ENCODE results near the gene SLC7A4. TPM values are rescaled to one million over a fixed set of nuclear protein-coding genes. Genes with fewer than 3 reads are reported as not detected.
A peak's percentile ranks its signal among the peaks of the same experiment; 100 is the strongest.

Gene SLC7A4
- total RNA-seq, 1 donor from 2014 or later: 0.93 TPM

DNA sequence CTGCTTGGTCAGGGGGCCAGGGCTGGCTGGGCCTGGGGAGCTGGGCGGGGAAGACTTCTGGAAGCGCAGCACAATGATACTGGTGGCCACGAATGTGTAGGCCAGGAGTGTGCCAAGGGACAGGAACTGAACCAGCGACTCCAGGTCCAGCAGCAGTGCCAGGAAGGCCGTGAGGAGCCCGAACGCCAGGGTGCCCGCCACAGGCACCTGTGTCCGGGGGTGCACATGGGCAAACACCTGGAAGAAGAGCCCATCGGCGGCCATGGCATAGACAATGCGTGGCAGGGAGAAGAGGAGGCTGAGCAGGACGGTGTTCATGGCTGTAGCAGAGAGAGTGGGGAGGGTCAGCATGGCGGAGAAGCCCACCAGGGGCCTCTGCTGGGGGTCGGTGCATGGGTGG lies 2.3 kb downstream of the SLC7A4 start:
- H3K4me3 Mint-ChIP-seq (ENCODE audit: unreplicated experiment): no peak overlapping the region
- no peak overlapping the region for H3K4me3 ChIP-seq (ENCODE audit: insufficient read depth, low read depth, low read length)
- DNase-seq (ENCODE audit: low read depth): no peak

DNA sequence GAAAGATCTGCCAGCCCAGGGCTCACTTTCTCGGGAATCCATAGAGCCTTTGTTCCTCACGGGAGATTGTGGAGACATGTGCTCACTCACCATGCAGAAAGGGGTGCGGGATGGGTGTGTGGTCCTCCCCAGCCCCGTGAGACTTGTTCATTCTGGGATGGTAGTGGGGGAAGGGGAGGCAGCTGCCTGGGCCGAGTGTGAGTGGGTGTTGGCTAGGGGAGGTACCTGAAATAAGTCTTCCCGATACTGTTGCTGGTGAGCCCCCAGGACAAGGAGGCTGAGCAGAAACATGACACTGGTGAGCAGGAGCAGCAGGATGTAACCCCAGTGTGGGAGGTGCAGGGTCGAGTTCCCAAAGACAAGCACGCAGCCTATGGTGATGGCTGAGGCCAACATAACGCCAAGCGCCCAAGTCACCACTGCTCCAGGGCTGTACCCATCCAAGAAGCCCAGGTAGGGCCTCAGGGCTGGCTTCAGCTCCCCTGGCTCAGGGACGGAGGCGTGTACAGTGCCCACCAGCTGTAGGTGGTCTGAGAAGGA lies 2.8 kb downstream of the SLC7A4 start:
- Histone ChIP-seq H3K4me3 (ENCODE audit: insufficient read depth, low read depth, low read length) (no peak overlapping the region), H4K20me1 (ENCODE audit: insufficient read depth, low read length) (no peaks in the 10 kb centered on the region), H3K9me3 (ENCODE audit: insufficient read depth, low read depth, low read length) (no peaks in the 10 kb centered on the region), H3K27me3 (ENCODE audit: insufficient read depth, low read length) (peaks cover 15% of the 10 kb centered on the region), H3K9ac (ENCODE audit: low read length) (no peak overlapping the region), H3K79me2 (ENCODE audit: insufficient read depth, low read length) (no peaks in the 10 kb centered on the region), H3K27ac (ENCODE audit: low read depth, low read length) (no peak overlapping the region), H2AFZ (ENCODE audit: low read depth, low read length) (no peak overlapping the region), H3K4me1 (ENCODE audit: insufficient read depth, low read length) (peaks cover 7% of the 10 kb centered on the region), H3K4me2 (ENCODE audit: low read length) (no peak overlapping the region), H3K36me3 (ENCODE audit: insufficient read depth, low read length) (no peaks in the 10 kb centered on the region)
- DNase-seq (ENCODE audit: low read depth) (no peak), FAIRE-seq (no peak)
- H3K9me3 Mint-ChIP-seq (ENCODE audit: unreplicated experiment): no peaks in the 10 kb centered on the region
- H3K27ac Mint-ChIP-seq (ENCODE audit: unreplicated experiment): peak overlapping the region; percentile 34
- H3K27me3 Mint-ChIP-seq (ENCODE audit: low read depth, unreplicated experiment): peaks cover 39% of the 10 kb centered on the region
- peaks cover 6% of the 10 kb centered on the region for H3K4me1 Mint-ChIP-seq (ENCODE audit: low read depth, unreplicated experiment)
- H3K36me3 Mint-ChIP-seq (ENCODE audit: low read depth, unreplicated experiment): no peaks in the 10 kb centered on the region
- no peak overlapping the region for H3K4me3 Mint-ChIP-seq (ENCODE audit: unreplicated experiment)
- TF ChIP-seq, protein P1, sequence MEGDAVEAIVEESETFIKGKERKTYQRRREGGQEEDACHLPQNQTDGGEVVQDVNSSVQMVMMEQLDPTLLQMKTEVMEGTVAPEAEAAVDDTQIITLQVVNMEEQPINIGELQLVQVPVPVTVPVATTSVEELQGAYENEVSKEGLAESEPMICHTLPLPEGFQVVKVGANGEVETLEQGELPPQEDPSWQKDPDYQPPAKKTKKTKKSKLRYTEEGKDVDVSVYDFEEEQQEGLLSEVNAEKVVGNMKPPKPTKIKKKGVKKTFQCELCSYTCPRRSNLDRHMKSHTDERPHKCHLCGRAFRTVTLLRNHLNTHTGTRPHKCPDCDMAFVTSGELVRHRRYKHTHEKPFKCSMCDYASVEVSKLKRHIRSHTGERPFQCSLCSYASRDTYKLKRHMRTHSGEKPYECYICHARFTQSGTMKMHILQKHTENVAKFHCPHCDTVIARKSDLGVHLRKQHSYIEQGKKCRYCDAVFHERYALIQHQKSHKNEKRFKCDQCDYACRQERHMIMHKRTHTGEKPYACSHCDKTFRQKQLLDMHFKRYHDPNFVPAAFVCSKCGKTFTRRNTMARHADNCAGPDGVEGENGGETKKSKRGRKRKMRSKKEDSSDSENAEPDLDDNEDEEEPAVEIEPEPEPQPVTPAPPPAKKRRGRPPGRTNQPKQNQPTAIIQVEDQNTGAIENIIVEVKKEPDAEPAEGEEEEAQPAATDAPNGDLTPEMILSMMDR (IDR thresholded peaks at IDR 0.05; ENCODE audit: insufficient read depth, low read depth, low read length): no peak
- no peak for TF ChIP-seq EZH2 (IDR thresholded peaks at IDR 0.05; ENCODE audit: insufficient read depth, low read length)

More for the DNA sequence above, 2.3 kb downstream of the SLC7A4 start:
- Histone ChIP-seq H2AFZ (ENCODE audit: low read depth, low read length) (no peak overlapping the region), H3K79me2 (ENCODE audit: insufficient read depth, low read length) (no peaks in the 10 kb centered on the region), H3K4me1 (ENCODE audit: insufficient read depth, low read length) (peaks cover 7% of the 10 kb centered on the region), H3K36me3 (ENCODE audit: insufficient read depth, low read length) (no peaks in the 10 kb centered on the region), H4K20me1 (ENCODE audit: insufficient read depth, low read length) (no peaks in the 10 kb centered on the region), H3K9ac (ENCODE audit: low read length) (no peak overlapping the region), H3K9me3 (ENCODE audit: insufficient read depth, low read depth, low read length) (no peaks in the 10 kb centered on the region), H3K27me3 (ENCODE audit: insufficient read depth, low read length) (peaks cover 15% of the 10 kb centered on the region), H3K27ac (ENCODE audit: low read depth, low read length) (no peak overlapping the region), H3K4me2 (ENCODE audit: low read length) (no peak overlapping the region)
- Mint-ChIP-seq H3K27me3 (ENCODE audit: low read depth, unreplicated experiment) (peaks cover 40% of the 10 kb centered on the region), H3K27ac (ENCODE audit: unreplicated experiment) (no peak overlapping the region), H3K9me3 (ENCODE audit: unreplicated experiment) (no peaks in the 10 kb centered on the region), H3K4me1 (ENCODE audit: low read depth, unreplicated experiment) (peaks cover 6% of the 10 kb centered on the region), H3K36me3 (ENCODE audit: low read depth, unreplicated experiment) (no peaks in the 10 kb centered on the region)
- no peak for FAIRE-seq
- TF ChIP-seq EZH2 (IDR thresholded peaks at IDR 0.05; ENCODE audit: insufficient read depth, low read length): no peak
- TF ChIP-seq, protein P1 (IDR thresholded peaks at IDR 0.05; ENCODE audit: insufficient read depth, low read depth, low read length): no peak

Measured in astrocyte (in vitro differentiated cells and primary cell).